ENCODE measurements around the gene SMAD3.
A peak's percentile ranks its signal among the peaks of the same experiment; 100 is the strongest.

Gene SMAD3

DNA sequence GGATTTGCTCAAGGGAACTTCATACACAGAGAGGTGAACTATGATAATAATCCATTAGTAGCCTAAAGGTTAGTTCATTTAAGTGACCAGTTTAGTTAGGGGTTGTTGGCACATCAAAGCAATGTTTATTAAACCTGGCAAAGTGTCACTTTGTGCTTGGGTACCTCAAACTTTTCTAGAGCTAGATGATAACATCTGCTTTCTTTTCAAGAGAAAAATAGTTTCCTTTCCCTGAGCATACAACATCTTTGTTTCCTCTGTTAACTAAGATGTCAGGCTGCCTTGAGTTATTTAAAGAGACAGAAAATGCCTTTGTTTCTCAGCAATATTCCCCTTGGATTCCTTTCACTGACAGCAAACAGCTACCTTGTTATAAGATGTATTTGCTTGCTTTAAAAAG lies 26.7 kb upstream of the SMAD3 start:
- TF ChIP-seq ZNF274 (IDR thresholded peaks at IDR 0.05; ENCODE audit: low read length) (no peak), ZNF274 (tag by site-specific recombination; IDR thresholded peaks at IDR 0.05; ENCODE audit: borderline replicate concordance) (no peak), MYNN (tag by site-specific recombination; IDR thresholded peaks at IDR 0.05; ENCODE audit: borderline replicate concordance) (no peak), ZNF10 (tag by site-specific recombination; IDR thresholded peaks at IDR 0.05) (no peak), ZNF350 (tag by site-specific recombination; IDR thresholded peaks at IDR 0.05) (no peak), ZNF830 (tag by site-specific recombination; IDR thresholded peaks at IDR 0.05; ENCODE audit: low read depth) (no peak), ZFP37 (tag by site-specific recombination; IDR thresholded peaks at IDR 0.05) (no peak), WT1 (tag by site-specific recombination; IDR thresholded peaks at IDR 0.05) (no peak), ZNF324 (tag by site-specific recombination; IDR thresholded peaks at IDR 0.05) (no peak), ZNF292 (tag by site-specific recombination; IDR thresholded peaks at IDR 0.05; ENCODE audit: borderline replicate concordance, low read depth) (no peak), ZNF677 (tag by site-specific recombination; IDR thresholded peaks at IDR 0.05) (no peak), ZBTB8A (tag by site-specific recombination; IDR thresholded peaks at IDR 0.05) (no peak), GLI4 (tag by site-specific recombination; IDR thresholded peaks at IDR 0.05) (no peak), ZNF146 (tag by site-specific recombination; IDR thresholded peaks at IDR 0.05) (no peak)
- TF ChIP-seq, protein P1, sequence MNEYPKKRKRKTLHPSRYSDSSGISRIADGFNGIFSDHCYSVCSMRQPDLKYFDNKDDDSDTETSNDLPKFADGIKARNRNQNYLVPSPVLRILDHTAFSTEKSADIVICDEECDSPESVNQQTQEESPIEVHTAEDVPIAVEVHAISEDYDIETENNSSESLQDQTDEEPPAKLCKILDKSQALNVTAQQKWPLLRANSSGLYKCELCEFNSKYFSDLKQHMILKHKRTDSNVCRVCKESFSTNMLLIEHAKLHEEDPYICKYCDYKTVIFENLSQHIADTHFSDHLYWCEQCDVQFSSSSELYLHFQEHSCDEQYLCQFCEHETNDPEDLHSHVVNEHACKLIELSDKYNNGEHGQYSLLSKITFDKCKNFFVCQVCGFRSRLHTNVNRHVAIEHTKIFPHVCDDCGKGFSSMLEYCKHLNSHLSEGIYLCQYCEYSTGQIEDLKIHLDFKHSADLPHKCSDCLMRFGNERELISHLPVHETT (tag by site-specific recombination; IDR thresholded peaks at IDR 0.05) = no peak
- TF ChIP-seq, protein P2, sequence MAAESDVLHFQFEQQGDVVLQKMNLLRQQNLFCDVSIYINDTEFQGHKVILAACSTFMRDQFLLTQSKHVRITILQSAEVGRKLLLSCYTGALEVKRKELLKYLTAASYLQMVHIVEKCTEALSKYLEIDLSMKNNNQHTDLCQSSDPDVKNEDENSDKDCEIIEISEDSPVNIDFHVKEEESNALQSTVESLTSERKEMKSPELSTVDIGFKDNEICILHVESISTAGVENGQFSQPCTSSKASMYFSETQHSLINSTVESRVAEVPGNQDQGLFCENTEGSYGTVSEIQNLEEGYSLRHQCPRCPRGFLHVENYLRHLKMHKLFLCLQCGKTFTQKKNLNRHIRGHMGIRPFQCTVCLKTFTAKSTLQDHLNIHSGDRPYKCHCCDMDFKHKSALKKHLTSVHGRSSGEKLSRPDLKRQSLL (tag by site-specific recombination; IDR thresholded peaks at IDR 0.05) = no peak
- TF ChIP-seq, protein P3, sequence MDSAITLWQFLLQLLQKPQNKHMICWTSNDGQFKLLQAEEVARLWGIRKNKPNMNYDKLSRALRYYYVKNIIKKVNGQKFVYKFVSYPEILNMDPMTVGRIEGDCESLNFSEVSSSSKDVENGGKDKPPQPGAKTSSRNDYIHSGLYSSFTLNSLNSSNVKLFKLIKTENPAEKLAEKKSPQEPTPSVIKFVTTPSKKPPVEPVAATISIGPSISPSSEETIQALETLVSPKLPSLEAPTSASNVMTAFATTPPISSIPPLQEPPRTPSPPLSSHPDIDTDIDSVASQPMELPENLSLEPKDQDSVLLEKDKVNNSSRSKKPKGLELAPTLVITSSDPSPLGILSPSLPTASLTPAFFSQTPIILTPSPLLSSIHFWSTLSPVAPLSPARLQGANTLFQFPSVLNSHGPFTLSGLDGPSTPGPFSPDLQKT (IDR thresholded peaks at IDR 0.05; ENCODE audit: borderline replicate concordance, low read depth, low read length) = no peak
- TF ChIP-seq, protein P4, sequence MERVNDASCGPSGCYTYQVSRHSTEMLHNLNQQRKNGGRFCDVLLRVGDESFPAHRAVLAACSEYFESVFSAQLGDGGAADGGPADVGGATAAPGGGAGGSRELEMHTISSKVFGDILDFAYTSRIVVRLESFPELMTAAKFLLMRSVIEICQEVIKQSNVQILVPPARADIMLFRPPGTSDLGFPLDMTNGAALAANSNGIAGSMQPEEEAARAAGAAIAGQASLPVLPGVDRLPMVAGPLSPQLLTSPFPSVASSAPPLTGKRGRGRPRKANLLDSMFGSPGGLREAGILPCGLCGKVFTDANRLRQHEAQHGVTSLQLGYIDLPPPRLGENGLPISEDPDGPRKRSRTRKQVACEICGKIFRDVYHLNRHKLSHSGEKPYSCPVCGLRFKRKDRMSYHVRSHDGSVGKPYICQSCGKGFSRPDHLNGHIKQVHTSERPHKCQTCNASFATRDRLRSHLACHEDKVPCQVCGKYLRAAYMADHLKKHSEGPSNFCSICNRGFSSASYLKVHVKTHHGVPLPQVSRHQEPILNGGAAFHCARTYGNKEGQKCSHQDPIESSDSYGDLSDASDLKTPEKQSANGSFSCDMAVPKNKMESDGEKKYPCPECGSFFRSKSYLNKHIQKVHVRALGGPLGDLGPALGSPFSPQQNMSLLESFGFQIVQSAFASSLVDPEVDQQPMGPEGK (tag by site-specific recombination; IDR thresholded peaks at IDR 0.05) = no peak
- Histone ChIP-seq H3K4me1 (ENCODE audit: control insufficient read depth, insufficient read depth, low read length) (peaks cover 16% of the 10 kb centered on the region), H3K27ac (ENCODE audit: extremely low read depth, low read depth, low read length) (no peak overlapping the region), H3K36me3 (ENCODE audit: control insufficient read depth in 2 of 2, insufficient read depth in 1 of 2, low read length in 2 of 2) (no peaks in the 10 kb centered on the region), H3K9me3 (ENCODE audit: control insufficient read depth, insufficient read depth, low read depth, low read length) (no peaks in the 10 kb centered on the region), H3K4me3 (ENCODE audit: low read depth, low read length) (no peak overlapping the region)
- POLR2A ChIA-PET = interaction anchor here (1.4 kb wide), 1 partner anchor 12 kb away, joined by 3 read pairs; no protein-coding TSS in a partner anchor
- CTCF ChIA-PET = interaction anchor here (0.6 to 1.9 kb wide), 2 partner anchors 92 to 263 kb away, joined by 3 to 5 read pairs; no protein-coding TSS in a partner anchor

DNA sequence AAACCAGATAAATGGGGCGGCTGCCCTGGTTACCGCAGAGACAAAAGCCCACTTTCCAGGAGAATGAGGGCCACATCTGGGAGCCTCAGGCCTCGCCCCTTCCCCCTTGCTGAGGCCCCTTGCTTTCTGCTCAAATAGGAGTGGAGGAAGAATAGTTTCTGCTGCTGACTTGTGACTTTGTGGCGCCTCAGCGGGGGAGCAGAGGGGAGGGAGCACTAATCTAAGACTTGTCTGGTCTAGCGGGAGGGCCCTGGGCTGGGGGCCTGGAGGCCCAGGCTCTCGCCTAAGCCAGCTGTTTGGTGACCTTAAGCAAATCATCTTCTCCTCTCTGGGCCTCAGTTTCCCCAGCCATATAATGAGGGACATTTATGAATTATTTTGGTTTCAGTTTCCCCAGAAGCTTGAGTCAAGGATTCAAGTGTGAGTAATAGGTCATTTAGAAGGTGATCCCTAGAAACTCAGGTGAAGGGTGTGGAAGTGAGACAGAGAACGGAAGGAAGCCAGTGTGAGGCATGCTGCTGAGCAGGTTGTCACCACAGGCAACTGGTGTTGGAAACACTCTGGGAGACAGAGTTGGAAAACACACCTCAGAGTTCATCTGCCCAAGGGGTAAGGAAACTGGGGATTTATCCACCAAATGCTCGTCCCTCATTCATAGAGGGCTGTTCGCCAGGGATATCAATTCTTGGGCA lies 25.9 kb upstream of the SMAD3 start:
- no peak overlapping the region for H3K4me3 ChIP-seq (ENCODE audit: low read depth, low read length)

More for the DNA sequence above, 25.9 kb upstream of the SMAD3 start:
- Histone ChIP-seq H3K4me1 (ENCODE audit: control insufficient read depth, insufficient read depth, low read length) (peaks cover 16% of the 10 kb centered on the region), H3K27ac (ENCODE audit: extremely low read depth, low read depth, low read length) (no peak overlapping the region), H3K36me3 (ENCODE audit: control insufficient read depth in 2 of 2, insufficient read depth in 1 of 2, low read length in 2 of 2) (no peaks in the 10 kb centered on the region), H3K9me3 (ENCODE audit: control insufficient read depth, insufficient read depth, low read depth, low read length) (no peaks in the 10 kb centered on the region)
- POLR2A ChIA-PET = no interaction called here
- CTCF ChIA-PET = interaction anchor here (0.6 kb wide), 1 partner anchor 262 kb away, joined by 3 read pairs; no protein-coding TSS in a partner anchor
- TF ChIP-seq ZNF341 (tag by site-specific recombination; IDR thresholded peaks at IDR 0.05; ENCODE audit: low read depth) (0 out of 2 replicates have a peak, but pooled peaks have one; percentile 10), ZIC2 (tag by site-specific recombination; IDR thresholded peaks at IDR 0.05) (peak; percentile 45), GLIS1 (tag by site-specific recombination; IDR thresholded peaks at IDR 0.05) (peak; percentile 46; the same call in 1 of the 2 replicates), TRIM28 (IDR thresholded peaks at IDR 0.05; ENCODE audit: borderline replicate concordance, low read length) (peak; percentile 57; the same call in 1 of the 2 replicates), ZNF169 (tag by site-specific recombination; IDR thresholded peaks at IDR 0.05) (no peak)
